HCT116 (cell line): ENCODE measurements around the gene PROM2. TPM values are rescaled to one million over a fixed set of nuclear protein-coding genes. Genes with fewer than 3 reads are reported as not detected.

Experiments
- ATAC-seq: fragments of 200-7000 bp; cut with Tn5 transposase; 2 replicates; pipeline ENCODE4 v1.9.1; 2020; ENCODE audit warnings: mild to moderate bottlenecking, moderate library complexity
- BruUV-seq: library from RNA; stranded (reverse); fragments of 400-500 nt; replicated peaks from 2 replicates; lab custom pipeline; 2021; lab: Mats Ljungman, UMichigan
- CTCF ChIA-PET: fragments of 300-600 bp; sonication (Branson Sonifier 250); formaldehyde crosslinking; loops from one replicate; lab custom pipeline; 2021; ENCODE audit warnings: antibody characterized with exemption; lab: Charles Lee
- POLR2A ChIA-PET: fragments of 300-600, 350-600 bp; sonication (Branson Sonifier 250); formaldehyde crosslinking; loops from one replicate; lab custom pipeline; 2021; ENCODE audit warnings: antibody characterized with exemption; lab: Charles Lee
- RAD21 ChIA-PET, 2 experiments: fragments of 300-600 bp; sonication (Branson Sonifier 250); formaldehyde crosslinking; loops; one replicate each; lab custom pipeline; 2023; ENCODE audit warnings: low total read pairs in 2 of 2; ENCODE audit not compliant: uncharacterized antibody in 2 of 2, unreplicated experiment in 2 of 2, low non-redundant PET in 1 of 2; lab: Charles Lee
- DNase-seq: peaks from one replicate; pipeline ENCODE4 v3.0.0-alpha.2; 2010; ENCODE audit warnings: low read depth, low spot score
- H2AFZ ChIP-seq: fragments of 200-600 bp; shearing (Covaris generic), sonication (generic); 2 replicates; pipeline ENCODE4 v1.6.1; 2017; ENCODE audit warnings: low read depth, mixed run types, mixed read lengths, antibody characterized with exemption, low read length; ENCODE audit not compliant: poor library complexity, severe bottlenecking
- H3K27ac ChIP-seq: 2 replicates; pipeline ENCODE4 v1.5.1; 2012; ENCODE audit warnings: low read depth, low read length
- H3K27me3 ChIP-seq: fragments of 200-600 bp; sonication (generic); 2 replicates; pipeline ENCODE4 v1.6.1; 2016; ENCODE audit warnings: mixed run types, low read length, mixed read lengths; ENCODE audit not compliant: insufficient read depth
- H3K36me3 ChIP-seq, 2 experiments: fragments of 200-500 bp in 1 of 2; fragments of 200-600 bp in 1 of 2; sonication (Bioruptor generic) in 1 of 2; sonication (generic) in 1 of 2; 2 replicates each; pipeline versions ENCODE4 v1.5.1 to v1.6.1; 2014 to 2016; ENCODE audit warnings: low read length in 2 of 2, inconsistent platforms in 1 of 2, mixed read lengths in 1 of 2, mixed run types in 1 of 2; ENCODE audit not compliant: insufficient read depth in 2 of 2, control insufficient read depth in 1 of 2
- H3K4me1 ChIP-seq, 2 experiments: fragments of 200-600 bp in 1 of 2; sonication (generic) in 1 of 2; 2 replicates each; pipeline versions ENCODE4 v1.5.1 to v1.6.1; 2012 to 2017; ENCODE audit warnings: low read length in 2 of 2, inconsistent platforms in 1 of 2, mild to moderate bottlenecking in 1 of 2, mixed read lengths in 1 of 2, mixed run types in 1 of 2, moderate library complexity in 1 of 2; ENCODE audit not compliant: insufficient read depth in 2 of 2, control insufficient read depth in 1 of 2
- H3K4me2 ChIP-seq: fragments of 200-600 bp; sonication (generic); 2 replicates; pipeline ENCODE4 v1.6.1; 2017; ENCODE audit warnings: mixed run types, low read length, mixed read lengths
- H3K4me3 ChIP-seq, 2 experiments: fragments of 200-600 bp in 1 of 2; sonication (generic) in 1 of 2; replicated peaks in 1 of 2; 2 replicates each; pipeline ENCODE4 v1.5.1; 2011 to 2016; ENCODE audit warnings: low read length in 2 of 2, control low read depth in 1 of 2, low read depth in 1 of 2, mild to moderate bottlenecking in 1 of 2, mixed read lengths in 1 of 2, mixed run types in 1 of 2
- H3K79me2 ChIP-seq: fragments of 200-600 bp; sonication (generic); 2 replicates; pipeline ENCODE4 v1.6.1; 2017; ENCODE audit warnings: mild to moderate bottlenecking, mixed run types, low read length, moderate library complexity, mixed read lengths; ENCODE audit not compliant: insufficient read depth
- H3K9ac ChIP-seq: fragments of 200-600 bp; sonication (generic); 2 replicates; pipeline ENCODE4 v1.6.1; 2016; ENCODE audit warnings: low read length, mixed read lengths
- H3K9me2 ChIP-seq: fragments of 200-600 bp; sonication (generic), shearing (Covaris generic); 2 replicates; pipeline ENCODE4 v1.6.1; 2017; ENCODE audit warnings: mixed run types, mild to moderate bottlenecking, moderate library complexity; ENCODE audit not compliant: insufficient read depth
- H3K9me3 ChIP-seq, 2 experiments: fragments of 200-500 bp in 1 of 2; fragments of 200-600 bp in 1 of 2; sonication (Bioruptor generic) in 1 of 2; sonication (generic) in 1 of 2; 2 replicates each; pipeline ENCODE4 v1.6.1; 2014 to 2017; ENCODE audit warnings: low read length in 2 of 2, mixed read lengths in 2 of 2, inconsistent platforms in 1 of 2, low read depth in 1 of 2, mild to moderate bottlenecking in 1 of 2, mixed run types in 1 of 2, moderate library complexity in 1 of 2; ENCODE audit not compliant: control insufficient read depth in 1 of 2, insufficient read depth in 1 of 2
- H4K20me1 ChIP-seq: fragments of 200-600 bp; sonication (generic), shearing (Covaris generic); 2 replicates; pipeline ENCODE4 v1.6.1; 2017; ENCODE audit warnings: mixed run types, mild to moderate bottlenecking, moderate library complexity; ENCODE audit not compliant: insufficient read depth
- ELF1 ChIP-seq: IDR thresholded peaks from 2 replicates; pipeline ENCODE4 v1.6.1; 2012; ENCODE audit warnings: low read depth, borderline replicate concordance
- EZH2 ChIP-seq: fragments of 200-600 bp; sonication (generic); IDR thresholded peaks from 2 replicates; pipeline ENCODE4 v1.6.1; 2017; ENCODE audit warnings: antibody characterized with exemption, mixed run types
- JUND ChIP-seq: IDR thresholded peaks from 2 replicates; pipeline ENCODE4 v1.6.1; 2012
- RAD21 ChIP-seq: IDR thresholded peaks from 2 replicates; pipeline ENCODE4 v1.6.1; 2012; ENCODE audit warnings: low read depth, mild to moderate bottlenecking
- SP1 ChIP-seq: IDR thresholded peaks from 2 replicates; pipeline ENCODE4 v1.6.1; 2012; ENCODE audit warnings: low read depth
- SRF ChIP-seq: IDR thresholded peaks from 2 replicates; pipeline ENCODE4 v1.6.1; 2012; ENCODE audit warnings: low read depth
- TCF7L2 ChIP-seq: IDR thresholded peaks from 2 replicates; pipeline ENCODE4 v1.7.0; 2011; ENCODE audit warnings: borderline replicate concordance, inconsistent platforms; ENCODE audit not compliant: insufficient read depth, insufficient read length; ENCODE audit errors: extremely low read depth
- YY1 ChIP-seq: IDR thresholded peaks from 2 replicates; pipeline ENCODE4 v1.6.1; 2011; ENCODE audit warnings: low read length, low read depth, moderate library complexity, mild to moderate bottlenecking; ENCODE audit not compliant: insufficient replicate concordance; ENCODE audit errors: extremely low read depth
- ZFX ChIP-seq: fragments of 450-650 bp; IDR thresholded peaks from 2 replicates; pipeline ENCODE4 v1.6.1; 2017
- intact Hi-C: fragments of 100-400 bp; cut with micrococcal nuclease; formaldehyde crosslinking; loops from 2 replicates; pipeline ENCODE4 v1.10.0; 2022
- total RNA-seq: library from RNA; stranded (reverse); gene quantifications from one replicate; pipeline ENCODE4 v1.2.1, GENCODE V29; 2021; ENCODE audit not compliant: unreplicated experiment
- TF ChIP-seq, protein P1 (sequence below): IDR thresholded peaks from 2 replicates; pipeline ENCODE4 v1.6.1; 2011; ENCODE audit warnings: mild to moderate bottlenecking, low read length, moderate library complexity; ENCODE audit not compliant: insufficient replicate concordance; ENCODE audit errors: extremely low read depth
- TF ChIP-seq, protein P2 (sequence below): IDR thresholded peaks from 2 replicates; pipeline ENCODE4 v1.6.1; 2012; ENCODE audit warnings: low read depth

Gene PROM2
- total RNA-seq, 1 experiment from 2014 or later, result 11.9 TPM

DNA sequence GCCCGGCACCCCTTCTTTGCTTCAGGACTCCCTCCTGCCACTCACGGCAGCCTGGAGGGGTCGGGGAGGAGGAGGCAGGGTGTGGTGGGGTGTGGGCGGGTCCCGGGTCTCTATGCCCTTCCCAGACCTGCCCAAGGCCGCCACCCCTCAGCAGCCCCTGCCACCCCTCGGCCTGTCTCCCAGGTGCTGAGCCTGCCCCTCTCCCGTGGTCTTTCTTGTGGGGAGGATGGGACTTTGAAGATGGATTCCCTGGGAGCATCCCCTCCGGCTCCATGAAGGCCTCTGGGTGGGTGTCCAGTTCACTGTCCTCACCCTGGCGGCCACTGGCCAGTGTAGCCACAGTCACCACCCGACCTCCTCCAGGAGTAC is 46.1 kb downstream of the PROM2 start:
- H2AFZ ChIP-seq, result no peak overlapping the region
- ATAC-seq, result no peak
- no TSS peak for BruUV-seq
- DNase-seq, result no peak
- no peak overlapping the region for H3K4me2 ChIP-seq
- intact Hi-C loops, result no loop called here
- H3K9me3 ChIP-seq, result no peaks in the 10 kb centered on the region
- no peaks in the 10 kb centered on the region for H3K27me3 ChIP-seq
- no peaks in the 10 kb centered on the region for H3K79me2 ChIP-seq
- ChIA-PET POLR2A (no interaction called here), CTCF (no interaction called here), RAD21 (no interaction called here)
- peaks cover 3 to 7% of the 10 kb centered on the region in 2 experiments; a peak in 2 of 4 replicates for H3K4me1 ChIP-seq
- TF ChIP-seq YY1, result no peak
- no peak for TF ChIP-seq TCF7L2
- TF ChIP-seq ELF1, result no peak
- no peak for TF ChIP-seq EZH2
- TF ChIP-seq ZFX, result no peak
- TF ChIP-seq SP1, result no peak
- no peak for TF ChIP-seq SRF
- TF ChIP-seq, all 23 proteins: peak for 0
- Histone ChIP-seq H3K4me3 (no peak overlapping the region), H3K27ac (no peak overlapping the region), H3K9ac (no peak overlapping the region), H3K36me3 (no peaks in the 10 kb centered on the region), H3K9me2 (no peaks in the 10 kb centered on the region), H4K20me1 (no peaks in the 10 kb centered on the region)

DNA sequence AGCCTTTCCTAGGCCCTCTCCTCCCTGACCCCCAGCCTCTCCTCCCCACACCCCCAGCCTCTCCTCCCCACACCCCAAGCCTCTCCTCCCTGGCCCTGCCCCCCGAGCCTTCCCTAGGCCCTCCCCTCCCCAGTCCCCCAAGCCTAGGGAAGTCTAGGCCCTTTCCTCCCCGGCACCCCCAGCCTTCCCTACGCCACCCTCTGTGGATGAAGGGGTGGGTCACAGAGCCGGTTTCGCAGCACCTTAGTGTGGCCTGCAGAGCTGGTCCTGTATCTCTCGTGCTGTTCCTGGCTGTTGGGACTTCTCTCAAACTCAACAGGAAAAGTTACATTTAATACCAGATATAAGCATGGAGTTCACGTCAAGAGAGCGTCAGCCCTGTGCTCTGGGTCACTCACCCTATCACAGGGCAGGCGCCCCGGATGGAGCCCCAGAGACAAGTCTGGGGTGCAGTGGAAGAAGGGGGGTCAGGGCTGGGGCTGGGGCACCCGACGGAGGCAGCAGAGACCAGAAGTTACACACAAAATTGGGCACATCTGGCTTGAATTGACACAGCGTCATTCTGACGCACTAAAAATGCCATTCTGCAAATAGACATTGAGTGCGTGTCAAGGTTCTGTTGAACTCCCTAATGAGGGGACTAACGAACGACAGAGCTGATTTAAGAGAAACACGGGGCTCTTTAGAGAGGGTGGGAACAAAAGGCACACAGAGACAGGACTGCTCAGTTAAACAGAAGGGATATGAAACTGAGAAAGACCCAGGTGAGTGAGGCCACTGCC is 46.9 kb downstream of the PROM2 start:
- POLR2A ChIA-PET, result no interaction called here
- BruUV-seq, result no TSS peak
- DNase-seq (no peak), ATAC-seq (no peak)
- no peaks in the 10 kb centered on the region for H3K9me2 ChIP-seq
- no peak overlapping the region for H2AFZ ChIP-seq
- CTCF ChIA-PET, result no interaction called here
- no peaks in the 10 kb centered on the region for H3K79me2 ChIP-seq
- no peaks in the 10 kb centered on the region for H3K9me3 ChIP-seq
- peaks cover 3 to 7% of the 10 kb centered on the region in 2 experiments; a peak in 2 of 4 replicates for H3K4me1 ChIP-seq
- intact Hi-C loops, result no loop called here
- no peak overlapping the region for H3K4me3 ChIP-seq
- no peaks in the 10 kb centered on the region for H3K27me3 ChIP-seq
- H3K36me3 ChIP-seq, result no peaks in the 10 kb centered on the region
- no peak overlapping the region for H3K9ac ChIP-seq
- TF ChIP-seq RAD21 (no peak), EZH2 (no peak), SP1 (no peak), JUND (no peak)
- TF ChIP-seq, protein P1, sequence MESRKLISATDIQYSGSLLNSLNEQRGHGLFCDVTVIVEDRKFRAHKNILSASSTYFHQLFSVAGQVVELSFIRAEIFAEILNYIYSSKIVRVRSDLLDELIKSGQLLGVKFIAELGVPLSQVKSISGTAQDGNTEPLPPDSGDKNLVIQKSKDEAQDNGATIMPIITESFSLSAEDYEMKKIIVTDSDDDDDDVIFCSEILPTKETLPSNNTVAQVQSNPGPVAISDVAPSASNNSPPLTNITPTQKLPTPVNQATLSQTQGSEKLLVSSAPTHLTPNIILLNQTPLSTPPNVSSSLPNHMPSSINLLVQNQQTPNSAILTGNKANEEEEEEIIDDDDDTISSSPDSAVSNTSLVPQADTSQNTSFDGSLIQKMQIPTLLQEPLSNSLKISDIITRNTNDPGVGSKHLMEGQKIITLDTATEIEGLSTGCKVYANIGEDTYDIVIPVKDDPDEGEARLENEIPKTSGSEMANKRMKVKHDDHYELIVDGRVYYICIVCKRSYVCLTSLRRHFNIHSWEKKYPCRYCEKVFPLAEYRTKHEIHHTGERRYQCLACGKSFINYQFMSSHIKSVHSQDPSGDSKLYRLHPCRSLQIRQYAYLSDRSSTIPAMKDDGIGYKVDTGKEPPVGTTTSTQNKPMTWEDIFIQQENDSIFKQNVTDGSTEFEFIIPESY, result no peak
- TF ChIP-seq, protein P2, sequence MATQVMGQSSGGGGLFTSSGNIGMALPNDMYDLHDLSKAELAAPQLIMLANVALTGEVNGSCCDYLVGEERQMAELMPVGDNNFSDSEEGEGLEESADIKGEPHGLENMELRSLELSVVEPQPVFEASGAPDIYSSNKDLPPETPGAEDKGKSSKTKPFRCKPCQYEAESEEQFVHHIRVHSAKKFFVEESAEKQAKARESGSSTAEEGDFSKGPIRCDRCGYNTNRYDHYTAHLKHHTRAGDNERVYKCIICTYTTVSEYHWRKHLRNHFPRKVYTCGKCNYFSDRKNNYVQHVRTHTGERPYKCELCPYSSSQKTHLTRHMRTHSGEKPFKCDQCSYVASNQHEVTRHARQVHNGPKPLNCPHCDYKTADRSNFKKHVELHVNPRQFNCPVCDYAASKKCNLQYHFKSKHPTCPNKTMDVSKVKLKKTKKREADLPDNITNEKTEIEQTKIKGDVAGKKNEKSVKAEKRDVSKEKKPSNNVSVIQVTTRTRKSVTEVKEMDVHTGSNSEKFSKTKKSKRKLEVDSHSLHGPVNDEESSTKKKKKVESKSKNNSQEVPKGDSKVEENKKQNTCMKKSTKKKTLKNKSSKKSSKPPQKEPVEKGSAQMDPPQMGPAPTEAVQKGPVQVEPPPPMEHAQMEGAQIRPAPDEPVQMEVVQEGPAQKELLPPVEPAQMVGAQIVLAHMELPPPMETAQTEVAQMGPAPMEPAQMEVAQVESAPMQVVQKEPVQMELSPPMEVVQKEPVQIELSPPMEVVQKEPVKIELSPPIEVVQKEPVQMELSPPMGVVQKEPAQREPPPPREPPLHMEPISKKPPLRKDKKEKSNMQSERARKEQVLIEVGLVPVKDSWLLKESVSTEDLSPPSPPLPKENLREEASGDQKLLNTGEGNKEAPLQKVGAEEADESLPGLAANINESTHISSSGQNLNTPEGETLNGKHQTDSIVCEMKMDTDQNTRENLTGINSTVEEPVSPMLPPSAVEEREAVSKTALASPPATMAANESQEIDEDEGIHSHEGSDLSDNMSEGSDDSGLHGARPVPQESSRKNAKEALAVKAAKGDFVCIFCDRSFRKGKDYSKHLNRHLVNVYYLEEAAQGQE, result no peak
- H4K20me1 ChIP-seq, result no peaks in the 10 kb centered on the region
- RAD21 ChIA-PET, result no interaction called here
- H3K4me2 ChIP-seq, result no peak overlapping the region
- H3K27ac ChIP-seq, result no peak overlapping the region
